ENCODE data around the gene GJD4.

GRCh38 chr10:35600193-35600592 lies 4.9 kb upstream of the GJD4 start:
- TF ChIP-seq ZFP3 (CRISPR knock-in tag; IDR thresholded peaks at IDR 0.05) (no peak), ARNTL (CRISPR knock-in tag; IDR thresholded peaks at IDR 0.05; ENCODE audit: borderline replicate concordance, low read depth) (no peak), ZNF565 (CRISPR knock-in tag; conservative IDR thresholded peaks at IDR 0.05; ENCODE audit: low read depth) (no peak), TSHZ2 (CRISPR knock-in tag; IDR thresholded peaks at IDR 0.05) (no peak), CSDC2 (CRISPR knock-in tag; IDR thresholded peaks at IDR 0.05) (no peak), ZC3H10 (CRISPR knock-in tag; IDR thresholded peaks at IDR 0.05) (no peak), OSR1 (CRISPR knock-in tag; IDR thresholded peaks at IDR 0.05) (no peak), TOX (CRISPR knock-in tag; IDR thresholded peaks at IDR 0.05; ENCODE audit: borderline replicate concordance) (no peak), RARB (CRISPR knock-in tag; IDR thresholded peaks at IDR 0.05) (no peak), ZFP30 (CRISPR knock-in tag; IDR thresholded peaks at IDR 0.05) (no peak), PATZ1 (CRISPR knock-in tag; IDR thresholded peaks at IDR 0.05; ENCODE audit: borderline replicate concordance) (no peak)
- TF ChIP-seq, protein P1, sequence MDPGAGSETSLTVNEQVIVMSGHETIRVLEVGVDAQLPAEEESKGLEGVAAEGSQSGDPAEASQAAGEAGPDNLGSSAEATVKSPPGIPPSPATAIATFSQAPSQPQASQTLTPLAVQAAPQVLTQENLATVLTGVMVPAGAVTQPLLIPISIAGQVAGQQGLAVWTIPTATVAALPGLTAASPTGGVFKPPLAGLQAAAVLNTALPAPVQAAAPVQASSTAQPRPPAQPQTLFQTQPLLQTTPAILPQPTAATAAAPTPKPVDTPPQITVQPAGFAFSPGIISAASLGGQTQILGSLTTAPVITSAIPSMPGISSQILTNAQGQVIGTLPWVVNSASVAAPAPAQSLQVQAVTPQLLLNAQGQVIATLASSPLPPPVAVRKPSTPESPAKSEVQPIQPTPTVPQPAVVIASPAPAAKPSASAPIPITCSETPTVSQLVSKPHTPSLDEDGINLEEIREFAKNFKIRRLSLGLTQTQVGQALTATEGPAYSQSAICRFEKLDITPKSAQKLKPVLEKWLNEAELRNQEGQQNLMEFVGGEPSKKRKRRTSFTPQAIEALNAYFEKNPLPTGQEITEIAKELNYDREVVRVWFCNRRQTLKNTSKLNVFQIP (CRISPR knock-in tag; IDR thresholded peaks at IDR 0.05; ENCODE audit: borderline replicate concordance, low read depth), result no peak
- TF ChIP-seq, protein P2, sequence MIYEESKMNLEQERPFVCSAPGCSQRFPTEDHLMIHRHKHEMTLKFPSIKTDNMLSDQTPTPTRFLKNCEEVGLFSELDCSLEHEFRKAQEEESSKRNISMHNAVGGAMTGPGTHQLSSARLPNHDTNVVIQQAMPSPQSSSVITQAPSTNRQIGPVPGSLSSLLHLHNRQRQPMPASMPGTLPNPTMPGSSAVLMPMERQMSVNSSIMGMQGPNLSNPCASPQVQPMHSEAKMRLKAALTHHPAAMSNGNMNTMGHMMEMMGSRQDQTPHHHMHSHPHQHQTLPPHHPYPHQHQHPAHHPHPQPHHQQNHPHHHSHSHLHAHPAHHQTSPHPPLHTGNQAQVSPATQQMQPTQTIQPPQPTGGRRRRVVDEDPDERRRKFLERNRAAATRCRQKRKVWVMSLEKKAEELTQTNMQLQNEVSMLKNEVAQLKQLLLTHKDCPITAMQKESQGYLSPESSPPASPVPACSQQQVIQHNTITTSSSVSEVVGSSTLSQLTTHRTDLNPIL (CRISPR knock-in tag; IDR thresholded peaks at IDR 0.05; ENCODE audit: low read depth), result no peak
